NCI-H1105 (cell line): Measurements from ENCODE around the gene ZNF280A.

Experiments
- DNase-seq: peaks from one replicate; lab custom pipeline; 2025; lab: John Stamatoyannopoulos, UW

The ZNF280A gene, protein sequence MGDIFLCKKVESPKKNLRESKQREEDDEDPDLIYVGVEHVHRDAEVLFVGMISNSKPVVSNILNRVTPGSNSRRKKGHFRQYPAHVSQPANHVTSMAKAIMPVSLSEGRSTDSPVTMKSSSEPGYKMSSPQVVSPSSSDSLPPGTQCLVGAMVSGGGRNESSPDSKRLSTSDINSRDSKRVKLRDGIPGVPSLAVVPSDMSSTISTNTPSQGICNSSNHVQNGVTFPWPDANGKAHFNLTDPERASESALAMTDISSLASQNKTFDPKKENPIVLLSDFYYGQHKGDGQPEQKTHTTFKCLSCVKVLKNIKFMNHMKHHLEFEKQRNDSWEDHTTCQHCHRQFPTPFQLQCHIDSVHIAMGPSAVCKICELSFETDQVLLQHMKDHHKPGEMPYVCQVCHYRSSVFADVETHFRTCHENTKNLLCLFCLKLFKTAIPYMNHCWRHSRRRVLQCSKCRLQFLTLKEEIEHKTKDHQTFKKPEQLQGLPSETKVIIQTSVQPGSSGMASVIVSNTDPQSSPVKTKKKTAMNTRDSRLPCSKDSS

GRCh38 chr22:22520020-22520656 lies at the start of gene ZNF280A:
TSS of gene ZNF280A (minus strand) at chr22:22520270. CDS start at chr22:22515630, 4,640 bp downstream.
- no peak for DNase-seq

- DNase-seq = no peak
Observed at GRCh38 chr22:22569218-22569617, 49.1 kb upstream of the ZNF280A start.

GRCh38 chr22:22565981-22566380 lies 45.9 kb upstream of the ZNF280A start:
- DNase-seq = no peak

DNA sequence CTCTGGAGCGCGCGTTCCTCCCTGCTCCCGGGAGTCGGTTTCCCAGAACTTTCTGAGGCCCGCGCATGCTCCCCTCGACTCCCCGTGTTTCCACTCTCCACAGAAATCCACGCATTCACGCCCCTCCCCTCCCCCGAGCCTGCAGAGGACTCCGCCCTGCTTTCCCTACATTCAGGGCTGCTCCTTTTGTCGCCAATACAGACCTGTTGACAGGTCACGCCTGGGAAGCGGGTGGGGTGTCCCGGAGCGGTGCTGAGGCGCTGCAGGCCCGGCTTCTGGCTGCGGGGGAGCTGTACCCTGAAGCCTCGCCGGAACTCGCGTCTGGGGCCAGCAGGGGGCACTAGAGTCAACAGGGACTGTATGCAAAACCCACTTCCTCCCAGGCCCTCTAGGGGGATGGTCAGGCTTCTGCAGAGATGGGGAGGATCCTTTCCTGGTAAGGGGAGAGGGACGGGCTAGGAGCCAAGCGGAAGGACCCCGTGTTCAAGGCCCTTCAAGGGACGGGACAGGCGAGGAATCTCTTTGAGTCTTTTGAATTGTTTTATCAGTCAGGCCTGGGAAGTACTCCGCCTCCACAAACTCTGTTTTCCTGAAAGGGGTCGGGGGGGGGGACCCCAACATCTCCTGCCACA lies 39.0 kb upstream of the ZNF280A start, which contains the start of gene PRAME:
TSS of gene PRAME (minus strand) at position 294 of the 632 bp plus-strand sequence. CDS start 2,433 bp downstream, outside the sequence.
- DNase-seq = peak; percentile 88

DNA sequence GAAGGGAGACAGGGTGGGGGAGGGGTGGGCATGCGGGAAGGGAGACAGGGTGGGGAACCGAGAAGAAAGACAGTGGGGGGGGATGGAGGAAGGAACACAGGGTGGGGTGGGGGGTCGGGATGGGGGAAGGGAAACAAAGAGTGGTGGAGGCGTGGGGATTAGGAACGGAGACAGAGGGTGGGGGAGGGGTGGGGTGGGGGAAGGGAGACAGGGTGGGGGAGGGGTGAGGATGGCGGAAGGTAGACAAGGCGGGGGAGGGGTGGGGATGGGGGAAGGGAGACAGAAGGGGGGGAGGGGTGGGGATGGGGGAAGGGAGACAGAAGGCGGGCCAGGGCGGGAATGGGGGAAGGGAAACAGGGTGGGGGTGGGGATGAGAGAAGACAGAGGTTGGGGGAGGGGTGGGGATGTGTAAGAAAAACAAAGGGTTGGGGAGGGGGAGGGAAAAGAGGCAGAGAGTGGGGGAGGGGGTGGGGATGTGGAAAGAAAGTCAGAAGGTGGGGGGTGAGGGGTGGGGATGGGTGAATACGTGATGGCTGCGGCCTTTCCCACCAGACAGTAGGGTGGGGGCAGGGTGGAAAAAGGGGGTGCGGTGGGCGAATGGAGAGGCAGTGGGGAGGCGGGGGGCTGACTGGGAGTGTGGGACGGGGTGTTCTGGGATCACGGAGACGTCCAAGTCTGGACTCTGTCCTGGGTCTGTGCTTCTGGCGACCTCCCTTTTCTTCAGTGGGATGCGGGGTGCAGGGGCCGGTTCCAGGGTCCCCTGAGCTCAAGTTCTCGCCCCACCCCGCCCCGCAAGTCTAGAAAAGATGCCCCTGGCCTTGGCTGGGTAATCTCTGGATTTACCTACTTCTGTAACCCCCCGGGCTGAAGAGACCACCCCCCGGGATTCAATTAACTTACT lies 38.3 kb upstream of the ZNF280A start:
- DNase-seq = peak; percentile 6

DNA sequence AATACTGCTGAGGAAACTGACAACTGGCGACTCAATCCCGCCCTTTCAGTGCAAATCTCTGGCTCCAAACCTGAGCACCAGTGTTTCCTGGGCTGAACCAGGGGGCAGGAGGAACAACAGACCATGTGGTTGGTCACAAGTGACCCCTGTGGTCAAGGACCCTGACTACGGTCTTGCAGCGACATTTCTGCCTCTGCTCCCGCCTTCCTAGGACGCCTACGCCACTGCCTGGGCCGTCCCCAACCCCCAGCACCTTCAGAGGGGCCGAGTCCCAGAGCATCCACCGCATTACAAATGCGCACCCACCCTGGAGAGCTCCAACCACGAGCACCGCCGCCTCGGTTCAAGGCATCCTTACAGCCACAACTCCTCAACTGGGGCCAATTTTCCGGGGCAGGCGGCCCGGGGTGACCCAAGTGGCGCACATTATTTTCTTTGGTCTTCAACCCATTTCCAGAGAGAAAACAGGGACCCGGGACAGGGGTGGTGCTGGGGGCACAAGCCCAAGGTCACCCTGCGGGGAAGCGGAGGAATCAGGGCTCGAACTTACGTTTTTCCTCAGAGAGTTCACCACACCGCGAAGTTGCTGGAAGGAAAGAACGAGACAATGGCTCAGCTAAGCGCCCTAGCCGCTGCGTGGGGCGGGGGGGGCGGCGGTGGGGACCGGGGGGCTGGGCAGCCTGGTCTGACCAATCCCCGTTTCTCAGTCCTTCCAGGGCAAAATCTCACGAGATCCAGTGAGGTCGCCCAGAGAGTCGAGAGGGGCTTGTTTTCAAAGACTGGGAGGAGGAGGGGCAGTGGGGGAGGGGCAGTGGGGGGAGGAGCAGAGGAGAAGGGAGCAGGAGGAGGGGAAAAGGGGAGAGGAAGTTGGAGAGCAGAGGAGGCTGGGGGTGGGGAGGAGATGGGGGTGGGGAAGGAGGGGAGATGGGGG lies 37.2 kb upstream of the ZNF280A start:
- peak; percentile 85 for DNase-seq

DNA sequence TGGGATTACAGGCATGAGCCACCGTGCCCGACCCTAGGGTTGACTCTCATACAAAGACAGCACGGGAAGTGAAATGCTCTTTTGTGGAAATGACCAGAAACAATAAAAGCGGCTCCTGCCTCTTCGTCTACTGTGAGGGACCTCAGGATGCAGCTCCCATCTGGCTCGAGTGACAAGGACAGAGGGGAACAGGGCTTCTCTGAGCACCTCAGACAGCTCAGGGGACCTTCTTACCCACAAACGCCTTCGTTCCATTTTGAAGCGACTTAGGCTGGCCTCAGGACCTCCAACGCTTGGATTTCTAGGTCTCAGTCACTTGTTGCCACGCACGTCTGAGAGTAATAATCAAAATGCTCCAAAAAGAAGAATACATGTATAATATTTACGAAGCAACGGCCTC lies 36.5 kb upstream of the ZNF280A start:
- no peak for DNase-seq

DNA sequence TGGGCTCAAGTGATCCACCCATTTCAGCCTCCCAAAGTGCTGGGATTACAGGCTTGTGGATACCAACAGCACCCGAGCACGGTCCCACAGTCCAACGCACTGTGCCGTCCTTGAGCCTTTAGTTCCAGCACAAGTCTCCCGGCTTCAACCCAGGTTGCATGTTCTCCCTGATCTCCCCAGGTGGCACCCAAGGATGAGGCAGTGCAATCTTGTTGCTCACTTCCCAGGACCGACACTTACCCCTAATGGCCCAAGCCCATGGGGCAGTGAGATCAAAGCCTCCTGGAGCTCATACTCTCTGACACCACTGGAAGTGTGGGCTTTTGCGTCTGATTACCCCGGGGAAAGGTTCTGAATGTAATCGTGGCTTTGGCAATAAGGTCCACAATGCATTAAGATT lies 35.5 kb upstream of the ZNF280A start:
- no peak for DNase-seq

DNA sequence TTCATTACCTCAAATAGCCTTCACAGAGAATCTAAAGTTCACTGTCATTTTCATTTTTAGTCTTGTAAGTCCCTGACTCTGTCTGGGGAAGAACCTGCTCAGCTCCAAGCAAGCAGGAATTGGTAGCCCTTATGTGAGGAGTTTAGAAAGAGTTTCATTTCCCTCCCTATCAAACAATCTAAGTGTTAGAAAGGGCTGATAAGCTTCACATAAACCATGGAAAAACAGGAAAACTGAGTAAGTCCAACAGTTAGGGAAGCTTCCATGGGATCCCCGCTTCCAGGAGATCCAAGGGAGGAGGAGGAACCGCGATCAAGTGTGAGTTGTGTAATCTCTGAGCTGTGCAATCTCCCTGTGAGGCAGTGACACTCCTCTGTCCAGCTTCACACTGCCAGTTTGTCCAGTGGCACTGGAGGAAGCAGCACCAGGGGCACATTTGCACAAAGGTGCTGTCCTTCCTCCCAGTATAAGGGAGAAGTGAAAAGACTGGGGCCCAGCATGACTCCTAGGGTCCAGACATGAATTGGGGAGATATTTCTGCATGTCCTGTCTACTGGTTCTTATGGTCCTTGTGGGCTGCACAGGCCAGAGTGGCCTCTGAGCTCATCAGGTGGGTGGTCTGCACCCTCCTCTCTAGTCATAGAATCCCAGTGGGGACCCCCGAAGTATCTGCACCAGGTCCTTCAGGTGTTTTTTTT lies 34.7 kb upstream of the ZNF280A start:
- DNase-seq = no peak

GRCh38 chr22:22553735-22554586 lies 33.9 kb upstream of the ZNF280A start:
- no peak for DNase-seq

GRCh38 chr22:22553141-22553540 lies 33.1 kb upstream of the ZNF280A start:
- no peak for DNase-seq

- DNase-seq = no peak
Observed at GRCh38 chr22:22552630-22553029, 32.6 kb upstream of the ZNF280A start.

DNA sequence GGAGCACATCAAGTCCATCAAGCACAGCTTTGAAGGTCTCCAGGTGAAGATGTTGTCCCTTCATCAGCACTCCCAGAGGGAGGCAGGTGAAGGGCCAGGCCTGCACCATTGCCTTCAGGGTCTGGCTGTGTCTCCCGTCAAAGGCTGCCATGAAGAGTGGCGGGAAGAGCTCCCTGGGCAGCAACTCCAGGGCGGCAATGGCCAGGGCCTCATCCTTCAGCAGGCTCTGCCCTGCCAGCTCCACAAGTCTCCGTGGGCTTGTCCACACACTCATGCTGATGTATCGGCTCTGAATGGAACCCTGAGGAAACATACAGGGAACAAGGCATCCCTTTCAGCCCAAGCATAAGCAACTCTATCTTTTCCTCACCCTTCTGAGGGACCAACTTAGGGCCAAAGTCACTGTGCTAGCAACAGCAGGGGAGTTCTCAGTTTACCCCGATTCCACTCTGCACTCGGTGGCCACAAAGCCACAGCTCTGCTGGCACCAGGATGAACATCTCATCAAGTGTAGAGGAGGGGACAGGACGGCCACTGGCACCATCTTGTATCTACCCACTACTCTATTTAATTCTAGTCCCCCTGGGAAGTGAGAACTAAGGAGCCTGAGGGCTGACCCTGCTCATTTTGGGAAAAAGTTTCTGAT lies 30.8 kb upstream of the ZNF280A start:
- no peak for DNase-seq

GRCh38 chr22:22548910-22549309 lies 28.8 kb upstream of the ZNF280A start:
- DNase-seq = no peak

DNA sequence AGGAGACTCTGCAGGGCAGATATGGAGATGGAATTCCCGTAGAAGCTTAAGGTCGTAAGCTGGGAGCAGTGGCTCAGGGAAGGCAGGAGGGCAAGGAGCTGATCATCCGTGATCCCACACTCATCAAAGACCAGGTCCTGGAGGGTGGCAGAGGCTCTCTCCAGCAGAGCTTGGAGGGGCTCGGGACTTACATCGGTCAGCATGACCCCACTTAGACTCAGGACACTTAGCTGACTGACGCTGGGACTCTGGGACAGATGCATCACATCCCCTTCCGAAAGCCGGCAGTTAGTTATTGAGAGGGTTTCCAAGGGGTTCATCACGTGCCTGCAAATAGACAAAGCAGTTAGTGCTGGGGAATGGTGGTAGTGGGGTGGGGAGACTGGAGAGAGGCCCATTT lies 28.2 kb upstream of the ZNF280A start:
- no peak for DNase-seq

DNA sequence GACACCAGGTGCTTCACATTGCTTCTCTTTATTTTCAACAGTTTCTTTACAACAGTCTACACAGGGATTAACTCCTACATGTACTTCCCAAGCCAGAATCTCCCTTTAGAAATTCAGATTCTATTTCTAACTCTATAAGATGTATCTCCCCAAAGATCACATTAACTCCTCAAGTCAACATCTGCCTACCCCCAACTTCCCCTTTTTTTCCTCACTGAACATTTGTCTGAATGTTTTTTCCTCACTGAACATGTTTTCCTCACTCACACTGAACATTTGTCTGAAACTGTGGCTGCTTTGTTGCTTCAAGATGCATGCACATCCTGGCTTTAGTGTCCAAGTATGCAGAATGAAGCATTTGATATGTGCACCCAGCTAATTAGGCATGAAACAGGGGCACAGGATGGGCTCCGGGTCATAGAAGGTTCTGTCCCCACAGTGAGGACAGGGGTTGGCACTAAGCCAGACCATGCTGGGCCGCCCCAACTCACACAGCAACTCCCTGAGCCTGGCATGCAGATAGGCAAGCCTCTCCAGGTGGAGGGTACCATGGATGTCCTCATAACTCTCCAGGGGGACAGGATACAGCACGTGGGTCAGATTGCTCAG lies 27.7 kb upstream of the ZNF280A start:
- no peak for DNase-seq

GRCh38 chr22:22547226-22547625 lies 27.2 kb upstream of the ZNF280A start:
- DNase-seq = no peak

DNA sequence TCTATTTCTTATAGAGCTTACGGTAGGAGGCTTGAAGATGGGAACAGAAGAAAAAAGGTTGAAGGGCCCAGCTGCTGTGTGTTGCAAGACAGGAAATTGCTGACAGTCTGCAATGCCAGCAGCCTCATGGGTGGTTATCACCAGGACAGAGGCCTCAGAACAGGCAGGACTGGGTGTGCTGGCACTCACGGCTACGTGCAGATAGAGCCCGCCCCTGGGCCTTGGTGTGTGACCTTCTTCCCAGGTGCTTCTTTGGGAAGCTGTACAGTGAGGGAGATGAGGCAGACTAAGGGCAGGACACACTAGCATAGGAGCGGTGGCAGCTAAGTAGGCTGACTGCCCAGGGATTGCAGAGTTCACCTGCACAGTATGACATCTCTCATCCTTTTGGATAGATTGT lies 26.4 kb upstream of the ZNF280A start:
- DNase-seq = no peak
